RWPE1 (cell line): ENCODE results near the gene WARS2.

Experiments used
- CTCF ChIA-PET: fragments of 350-600 bp; sonication (Branson Sonifier 250); formaldehyde crosslinking; extraction: SDS; loops from one replicate; lab custom pipeline; 2021; lab: Yijun Ruan, JAX
- POLR2A ChIA-PET: fragments of 400-600 bp; formaldehyde crosslinking; extraction: SDS; loops from one replicate; lab custom pipeline; 2020; ENCODE audit warnings: antibody characterized with exemption; ENCODE audit not compliant: low non-redundant PET; lab: Yijun Ruan, JAX
- DNase-seq: peaks from one replicate; pipeline ENCODE4 v3.0.0; 2012; ENCODE audit warnings: low spot score
- H3K27ac ChIP-seq: fragments of 450-650 bp; 2 replicates; pipeline ENCODE4 v1.5.1; 2017
- TF ChIP-seq, protein P1 (sequence below): fragments of 450-650 bp; conservative IDR thresholded peaks from 2 replicates; pipeline ENCODE4 v1.5.1; 2017; ENCODE audit warnings: low read depth, mild to moderate bottlenecking

The WARS2 gene

DNA sequence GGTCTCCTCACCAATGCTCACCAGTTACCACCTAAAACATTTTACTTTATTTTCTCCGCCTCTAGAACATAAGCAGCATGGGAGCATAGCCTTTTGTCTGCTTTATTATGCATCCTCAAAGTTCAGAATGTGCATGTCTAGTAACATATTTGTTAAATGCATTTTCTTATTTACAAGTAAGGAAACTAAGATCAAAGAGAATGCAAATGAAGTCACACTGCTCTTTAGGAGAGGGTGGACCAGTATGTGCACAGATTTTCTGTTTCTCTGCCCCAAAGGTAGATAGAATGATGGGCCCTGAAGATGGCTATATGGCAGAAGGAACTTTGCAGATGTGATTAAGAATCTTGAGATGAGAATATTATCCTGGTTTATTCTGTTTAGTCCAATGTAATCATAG, 9.7 kb upstream of the WARS2 start:
- ChIA-PET POLR2A (no interaction called here), CTCF (no interaction called here)
- TF ChIP-seq, protein P1, sequence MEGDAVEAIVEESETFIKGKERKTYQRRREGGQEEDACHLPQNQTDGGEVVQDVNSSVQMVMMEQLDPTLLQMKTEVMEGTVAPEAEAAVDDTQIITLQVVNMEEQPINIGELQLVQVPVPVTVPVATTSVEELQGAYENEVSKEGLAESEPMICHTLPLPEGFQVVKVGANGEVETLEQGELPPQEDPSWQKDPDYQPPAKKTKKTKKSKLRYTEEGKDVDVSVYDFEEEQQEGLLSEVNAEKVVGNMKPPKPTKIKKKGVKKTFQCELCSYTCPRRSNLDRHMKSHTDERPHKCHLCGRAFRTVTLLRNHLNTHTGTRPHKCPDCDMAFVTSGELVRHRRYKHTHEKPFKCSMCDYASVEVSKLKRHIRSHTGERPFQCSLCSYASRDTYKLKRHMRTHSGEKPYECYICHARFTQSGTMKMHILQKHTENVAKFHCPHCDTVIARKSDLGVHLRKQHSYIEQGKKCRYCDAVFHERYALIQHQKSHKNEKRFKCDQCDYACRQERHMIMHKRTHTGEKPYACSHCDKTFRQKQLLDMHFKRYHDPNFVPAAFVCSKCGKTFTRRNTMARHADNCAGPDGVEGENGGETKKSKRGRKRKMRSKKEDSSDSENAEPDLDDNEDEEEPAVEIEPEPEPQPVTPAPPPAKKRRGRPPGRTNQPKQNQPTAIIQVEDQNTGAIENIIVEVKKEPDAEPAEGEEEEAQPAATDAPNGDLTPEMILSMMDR, result no peak

DNA sequence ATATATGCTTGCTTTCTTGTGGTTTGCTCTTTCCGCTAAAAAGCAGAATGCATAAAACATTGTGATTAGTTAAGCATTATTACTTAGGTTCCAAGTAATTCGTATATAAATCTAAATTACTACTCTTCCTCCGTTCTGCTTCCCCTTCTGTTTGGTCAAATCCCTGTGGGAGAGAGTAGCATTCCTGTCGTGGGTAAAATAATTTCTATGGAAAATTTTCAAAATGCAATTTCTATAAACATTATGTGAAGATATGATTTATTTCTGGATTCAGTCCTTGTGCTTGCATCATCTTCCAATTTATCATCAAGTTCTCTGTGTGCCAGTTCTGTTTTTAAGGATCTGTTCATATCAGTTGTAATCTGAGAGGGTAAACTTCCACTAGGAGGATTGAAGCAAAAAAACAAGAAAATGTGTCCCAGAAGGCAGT, 7.2 kb upstream of the WARS2 start:
- no peak overlapping the region for H3K27ac ChIP-seq
- POLR2A ChIA-PET, result no interaction called here
- DNase-seq, result no peak
- CTCF ChIA-PET, result no interaction called here
- TF ChIP-seq, protein P1, result no peak

More for the DNA sequence above, 9.7 kb upstream of the WARS2 start:
- no peak for DNase-seq
- H3K27ac ChIP-seq, result no peak overlapping the region

DNA sequence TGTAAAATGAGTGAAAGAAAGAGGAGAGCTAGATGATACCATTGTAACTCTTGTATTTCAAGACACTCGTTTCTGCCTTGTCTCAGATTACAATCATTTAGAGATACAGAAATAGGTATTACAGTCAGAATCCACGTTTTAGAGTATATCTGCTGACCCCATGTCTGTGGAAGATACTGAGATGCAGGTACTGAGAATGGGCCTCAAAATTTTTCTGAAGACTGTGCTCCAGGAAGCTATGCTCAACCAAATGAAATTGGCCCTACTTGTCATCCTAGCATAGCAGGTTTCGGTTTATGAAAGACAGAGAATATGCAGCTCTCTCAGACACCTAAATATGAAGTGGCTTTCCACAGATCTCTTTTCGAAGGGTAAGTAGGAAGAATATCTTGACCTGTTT, 6.0 kb upstream of the WARS2 start:
- TF ChIP-seq, protein P1, result no peak
- H3K27ac ChIP-seq, result no peak overlapping the region
- CTCF ChIA-PET, result interaction anchor here (0.6 to 0.7 kb wide), 2 partner anchors 141 to 932 kb away, joined by 3 read pairs; no protein-coding TSS in a partner anchor
- DNase-seq, result no peak
- POLR2A ChIA-PET, result no interaction called here

DNA sequence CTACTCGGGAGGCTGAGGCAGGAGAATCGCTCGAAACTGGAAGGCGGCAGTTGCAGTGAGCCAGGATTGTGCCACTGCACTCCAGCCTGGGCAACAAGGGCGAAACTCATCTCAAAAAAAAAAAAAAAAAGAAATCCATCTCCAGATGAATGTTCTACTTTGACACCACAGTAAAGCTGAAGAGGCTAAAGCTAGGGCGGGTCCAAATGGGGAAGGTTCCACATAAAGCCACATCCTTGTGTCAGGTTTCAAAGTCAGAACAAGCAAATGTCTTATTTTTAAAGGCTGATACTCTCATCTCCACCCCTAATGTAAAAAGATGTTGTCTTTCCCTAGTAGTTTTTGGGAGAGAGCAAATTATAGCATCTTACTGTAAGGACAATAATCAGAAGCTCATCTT, 4.4 kb upstream of the WARS2 start:
- H3K27ac ChIP-seq, result no peak overlapping the region
- TF ChIP-seq, protein P1, result no peak
- ChIA-PET POLR2A (no interaction called here), CTCF (no interaction called here)
- no peak for DNase-seq

DNA sequence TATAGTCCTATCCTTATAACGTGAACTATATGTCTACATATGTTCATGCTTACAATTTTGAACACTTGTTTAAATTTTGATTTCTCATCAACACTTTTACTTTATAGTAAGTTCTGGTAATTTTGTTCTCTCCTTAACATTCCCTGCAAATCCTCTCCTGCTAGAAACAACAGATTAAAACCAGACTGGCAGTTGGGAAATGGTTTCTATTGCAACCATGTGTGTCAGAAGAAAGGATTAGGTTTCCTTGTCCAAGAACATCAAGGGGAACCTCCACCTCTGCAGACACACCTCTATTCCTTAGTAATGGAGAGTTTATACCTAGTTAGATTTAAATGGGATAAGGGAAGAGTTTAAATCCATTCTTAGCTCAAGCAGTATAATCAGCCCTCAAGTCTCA, 3.3 kb upstream of the WARS2 start:
- ChIA-PET CTCF (interaction anchor here (0.5 kb wide), 1 partner anchor 127 kb away, joined by 3 read pairs; no protein-coding TSS in a partner anchor), POLR2A (no interaction called here)
- TF ChIP-seq, protein P1, result no peak
- no peak for DNase-seq
- H3K27ac ChIP-seq, result no peak overlapping the region

DNA sequence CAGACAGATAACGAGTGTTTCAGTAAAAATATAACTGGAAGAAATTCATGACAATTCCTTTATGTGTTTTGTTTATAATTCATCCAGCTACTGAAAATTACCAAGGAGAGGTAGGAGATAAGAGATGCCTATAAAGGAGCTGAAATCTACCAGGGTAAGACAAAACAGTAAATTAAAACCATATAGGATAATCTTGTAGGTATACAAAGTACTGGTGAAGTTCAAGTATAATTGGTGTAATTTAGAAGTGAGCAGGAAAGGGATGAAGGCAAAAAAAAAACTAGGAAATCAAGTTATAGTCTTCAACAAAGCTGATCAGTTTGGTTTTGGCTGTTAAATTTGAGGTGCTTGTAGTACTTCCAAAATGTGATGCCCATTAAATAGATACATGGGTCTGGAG, 1.2 kb upstream of the WARS2 start:
- ChIA-PET POLR2A (interaction anchor here (0.7 kb wide), 1 partner anchor 887 kb away, joined by 3 read pairs; no protein-coding TSS in a partner anchor), CTCF (no interaction called here)
- TF ChIP-seq, protein P1, result no peak
- no peak for DNase-seq
- H3K27ac ChIP-seq, result no peak overlapping the region

DNA sequence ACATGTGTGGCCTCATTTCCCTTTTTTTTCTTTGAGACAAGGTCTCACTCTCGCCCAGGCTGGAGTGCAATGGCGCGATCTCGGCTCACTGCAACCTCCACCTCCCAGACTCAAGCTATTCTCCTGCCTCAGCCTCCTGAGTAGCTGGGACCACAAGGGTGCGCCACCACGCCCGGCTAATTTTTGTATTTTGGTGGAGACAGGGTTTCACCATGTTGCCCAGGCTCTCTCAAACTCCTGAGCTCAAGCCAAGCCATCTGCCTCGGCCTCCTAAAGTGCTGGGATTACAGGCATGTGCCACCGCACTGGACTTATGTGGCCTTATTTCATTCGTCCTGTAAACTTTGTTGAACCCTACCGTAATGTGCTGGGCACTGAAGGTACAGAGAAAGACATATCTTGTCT, 569 bp upstream of the WARS2 start:
- no peak for DNase-seq
- CTCF ChIA-PET, result no interaction called here
- TF ChIP-seq, protein P1, result peak; percentile 15; the same call in 1 of the 2 replicates
- H3K27ac ChIP-seq, result peak overlapping the region; percentile 94
- POLR2A ChIA-PET, result interaction anchor here (0.8 kb wide), 1 partner anchor 135 kb away, joined by 4 read pairs; no protein-coding TSS in a partner anchor
